ENCODE results near the gene USHBP1.
A peak's percentile ranks its signal among the peaks of the same experiment; 100 is the strongest.

The USHBP1 gene, protein sequence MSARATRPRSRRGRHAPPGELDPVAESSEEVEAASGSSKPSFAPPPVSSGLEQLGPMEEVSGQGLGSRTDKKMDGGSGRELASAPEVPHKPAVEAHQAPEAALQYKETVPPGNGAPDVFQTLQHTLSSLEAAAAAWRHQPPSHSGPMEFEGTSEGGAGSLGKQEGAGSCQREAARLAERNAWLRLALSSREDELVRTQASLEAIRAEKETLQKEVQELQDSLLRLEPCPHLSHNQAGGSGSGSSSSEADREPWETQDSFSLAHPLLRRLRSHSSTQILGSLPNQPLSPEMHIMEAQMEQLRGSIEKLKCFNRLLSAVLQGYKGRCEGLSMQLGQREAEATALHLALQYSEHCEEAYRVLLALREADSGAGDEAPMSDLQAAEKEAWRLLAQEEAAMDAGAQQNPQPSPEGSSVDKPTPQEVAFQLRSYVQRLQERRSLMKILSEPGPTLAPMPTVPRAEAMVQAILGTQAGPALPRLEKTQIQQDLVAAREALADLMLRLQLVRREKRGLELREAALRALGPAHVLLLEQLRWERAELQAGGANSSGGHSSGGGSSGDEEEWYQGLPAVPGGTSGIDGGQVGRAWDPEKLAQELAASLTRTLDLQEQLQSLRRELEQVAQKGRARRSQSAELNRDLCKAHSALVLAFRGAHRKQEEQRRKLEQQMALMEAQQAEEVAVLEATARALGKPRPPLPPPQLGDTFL

GRCh38 chr19:17264641-17264979, at the start of gene USHBP1:
USHBP1 (minus strand) TSS chr19:17264745; CDS start chr19:17264299, 446 bp downstream.
- no peak for DNase-seq

GRCh38 chr19:17314007-17314593, 49.6 kb upstream of the USHBP1 start:
- no peak for DNase-seq

DNA sequence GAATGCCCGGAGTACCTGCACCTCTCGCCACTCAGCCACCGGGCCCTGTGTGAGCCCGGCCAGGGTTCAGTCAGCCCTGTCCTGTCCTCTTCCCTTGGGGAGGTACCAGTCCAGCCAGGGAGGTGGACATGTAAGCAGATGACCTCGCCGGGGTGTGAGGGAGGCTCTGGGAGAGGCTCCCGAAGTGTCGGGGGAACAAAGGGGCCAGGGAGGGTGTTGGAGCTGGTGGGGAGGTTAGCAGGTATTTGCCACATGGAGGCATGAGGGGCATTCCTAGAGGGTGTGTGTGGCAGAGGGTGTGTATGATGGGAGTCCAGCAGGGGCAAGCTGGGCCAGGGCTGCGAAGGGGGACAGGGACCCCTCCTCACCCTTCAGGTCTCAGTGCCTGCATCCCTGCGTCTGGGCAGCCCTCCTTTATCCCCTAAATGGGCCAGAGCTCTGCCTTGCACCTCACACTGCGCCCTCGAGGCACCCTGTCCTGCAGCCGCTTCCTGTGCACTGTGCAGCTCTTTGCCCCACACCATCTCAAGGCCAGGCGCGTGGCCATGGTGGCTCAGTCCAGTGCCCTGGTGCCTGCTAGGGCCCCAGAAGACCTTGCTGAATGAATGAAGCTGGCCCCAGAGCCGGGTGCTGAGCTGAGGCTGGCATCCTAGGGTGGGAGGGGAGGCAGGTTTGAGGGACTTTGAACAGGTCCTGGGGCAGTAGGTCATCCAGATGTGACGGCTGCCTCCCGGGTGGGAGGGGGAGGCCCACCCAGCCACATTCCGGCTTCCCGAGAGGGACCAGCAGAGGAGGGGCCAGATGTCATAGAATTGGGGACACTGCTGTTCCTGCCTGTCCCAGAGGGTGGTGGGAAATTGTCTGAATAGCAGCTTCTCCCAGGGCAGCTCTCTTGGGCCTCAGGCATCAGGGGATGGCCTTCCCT, 47.9 kb upstream of the USHBP1 start:
- no peak for DNase-seq

GRCh38 chr19:17311455-17312188, 47.1 kb upstream of the USHBP1 start:
- no peak for DNase-seq

DNA sequence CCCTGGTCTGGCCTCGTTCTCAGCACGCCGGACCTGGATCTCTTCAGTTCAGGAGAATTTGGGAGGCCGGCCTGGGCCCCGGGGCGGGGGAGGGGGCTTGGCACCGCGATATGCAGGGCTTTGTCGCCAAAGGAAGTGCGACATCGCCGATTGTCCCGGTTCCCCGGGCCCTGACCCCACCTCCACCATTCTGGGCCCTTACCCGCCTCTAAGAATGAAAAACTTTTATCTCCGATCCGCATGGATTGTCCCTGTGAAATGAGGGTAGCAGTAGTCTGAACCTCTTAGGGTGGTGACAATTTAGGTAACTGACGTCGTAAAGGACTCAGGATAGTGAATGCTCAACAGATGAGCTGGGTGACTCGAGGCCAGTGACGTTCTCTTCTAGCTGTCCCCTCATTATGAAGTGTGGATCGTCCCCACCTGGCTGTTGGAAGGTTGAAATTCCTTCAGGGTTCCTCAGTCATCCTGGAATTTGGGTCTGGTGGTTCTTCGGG, 45.5 kb upstream of the USHBP1 start:
- DNase-seq = no peak

- DNase-seq = peak; percentile 100
Measured at GRCh38 chr19:17309198-17309964, 44.8 kb upstream of the USHBP1 start, which contains the start of gene DDA1. DDA1 (plus strand) TSS chr19:17309563; CDS start chr19:17309655, 92 bp downstream.

GRCh38 chr19:17307876-17308377, 43.4 kb upstream of the USHBP1 start:
- no peak for DNase-seq

DNA sequence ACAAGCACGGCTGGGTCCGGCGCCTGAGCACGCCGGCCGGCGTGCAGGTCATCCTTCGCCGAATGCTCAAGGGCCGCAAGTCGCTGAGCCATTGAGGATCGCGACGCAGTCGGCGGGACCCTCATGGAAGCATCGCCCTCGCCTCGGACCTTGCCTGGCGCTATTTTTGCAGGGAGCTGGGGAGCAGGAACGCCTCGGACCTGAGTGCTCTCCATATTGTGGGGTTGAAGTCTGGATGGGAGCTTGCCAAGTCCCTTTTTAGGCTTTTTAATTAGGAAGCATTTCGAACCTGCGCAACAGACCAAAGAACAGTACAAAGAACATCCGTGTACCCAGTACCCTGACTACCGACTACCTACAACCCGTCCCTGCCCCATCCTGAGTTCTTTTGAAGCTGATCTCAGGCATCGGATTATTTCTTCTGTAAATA, 41.8 kb upstream of the USHBP1 start:
- no peak for DNase-seq

GRCh38 chr19:17305517-17306284, 41.2 kb upstream of the USHBP1 start, which contains the start of gene MRPL34:
MRPL34 (plus strand) TSS chr19:17305872; CDS start chr19:17305893, 21 bp downstream.
- peak; percentile 100 for DNase-seq

GRCh38 chr19:17305216-17305516, 40.6 kb upstream of the USHBP1 start:
- DNase-seq = no peak

GRCh38 chr19:17304386-17305215, 40.1 kb upstream of the USHBP1 start:
- no peak for DNase-seq

DNA sequence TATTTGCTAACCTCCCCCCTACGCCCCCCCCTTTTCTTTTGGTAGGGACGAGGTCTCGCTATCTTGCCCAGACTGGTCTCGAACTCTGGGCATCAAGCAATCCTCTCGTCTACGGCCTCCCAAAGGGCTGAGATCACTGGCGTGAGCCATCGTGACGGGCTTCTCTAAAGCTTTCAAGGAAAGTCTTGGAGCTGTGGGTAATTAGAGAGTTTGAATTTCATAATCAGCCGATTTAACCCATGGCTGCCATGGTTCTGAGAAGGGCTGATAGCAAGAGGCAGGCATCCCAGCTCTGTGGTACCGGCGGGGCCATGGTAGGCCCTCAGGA, 39.4 kb upstream of the USHBP1 start:
- DNase-seq = no peak

- DNase-seq = peak; percentile 94
Measured at GRCh38 chr19:17303167-17303939, 38.8 kb upstream of the USHBP1 start, which contains the start of gene ABHD8. ABHD8 (minus strand) TSS chr19:17303425; CDS start chr19:17301616, 1,809 bp downstream.

- DNase-seq = peak; percentile 38
Measured at GRCh38 chr19:17302391-17303166, 38.0 kb upstream of the USHBP1 start.

- DNase-seq = no peak
Measured at GRCh38 chr19:17300992-17301619, 36.6 kb upstream of the USHBP1 start.

DNA sequence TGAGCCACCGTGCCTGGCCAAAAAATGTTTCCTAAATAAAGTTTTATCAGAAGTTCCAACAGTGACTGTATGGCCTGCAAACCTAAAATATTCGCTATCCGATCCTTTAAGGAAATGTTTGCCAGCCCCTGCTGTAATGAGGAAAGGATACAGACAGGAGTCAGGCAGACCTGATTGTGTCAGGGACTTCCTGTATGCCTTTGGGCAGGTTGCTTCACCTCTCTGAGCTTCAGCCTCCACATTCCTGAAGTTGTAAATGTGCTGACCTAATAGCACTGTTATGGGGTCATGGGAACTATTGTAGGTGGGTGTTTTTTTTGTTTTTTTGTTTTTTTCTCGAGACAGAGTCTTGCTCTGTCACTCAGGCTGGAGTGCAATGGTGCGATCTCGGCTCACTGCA, 32.4 kb upstream of the USHBP1 start:
- DNase-seq = no peak

DNA sequence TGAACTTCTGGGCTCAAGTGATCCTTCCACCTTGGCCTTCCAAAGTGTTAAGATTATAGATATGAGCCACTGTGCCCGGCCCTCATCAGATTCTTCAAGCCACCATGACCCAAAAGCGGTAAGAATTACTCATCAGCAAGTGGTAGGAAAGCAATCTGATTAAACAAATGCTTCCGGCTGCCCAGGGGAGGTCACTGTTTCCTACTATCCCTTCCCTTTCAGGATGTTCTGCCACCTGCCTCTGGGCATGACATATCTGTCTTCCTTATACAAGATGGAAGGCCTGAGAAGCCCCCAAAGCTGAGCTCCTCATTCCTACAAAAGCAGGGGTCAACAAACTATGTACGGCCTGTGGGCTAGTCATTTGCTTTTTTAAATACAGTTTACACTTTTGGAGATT, 31.7 kb upstream of the USHBP1 start:
- DNase-seq = no peak
